Measurements from ENCODE around the gene PHF12. TPM values are rescaled to one million over a fixed set of nuclear protein-coding genes. Genes with fewer than 3 reads are reported as not detected.

PHF12 gene
- total RNA-seq, 6 experiments from 2014 or later = 26.4 to 33.6 (median 29.8) TPM

GRCh38 chr17:28961391-28961790 lies 10.1 kb upstream of the PHF12 start:
- Mint-ChIP-seq H3K36me3 (ENCODE audit: low read depth) (no peaks in the 10 kb centered on the region), H3K27me3 (ENCODE audit: insufficient read depth) (peaks cover 34% of the 10 kb centered on the region), H3K9me3 (no peaks in the 10 kb centered on the region), H3K4me3 (no peak overlapping the region), H3K27ac (no peak overlapping the region), H3K4me1 (ENCODE audit: low read depth) (peaks cover 13% of the 10 kb centered on the region)
- no peak for DNase-seq
- TF ChIP-seq CTCF (IDR thresholded peaks at IDR 0.05) = no peak

GRCh38 chr17:28960256-28961061 lies 9.1 kb upstream of the PHF12 start:
- no peaks in the 10 kb centered on the region for H3K36me3 Mint-ChIP-seq (ENCODE audit: low read depth)
- peaks cover 13% of the 10 kb centered on the region for H3K4me1 Mint-ChIP-seq (ENCODE audit: low read depth)
- no peaks in the 10 kb centered on the region for H3K9me3 Mint-ChIP-seq
- H3K4me3 Mint-ChIP-seq = no peak overlapping the region
- no peak for DNase-seq
- no peak overlapping the region for H3K27ac Mint-ChIP-seq
- TF ChIP-seq CTCF (IDR thresholded peaks at IDR 0.05) = no peak
- H3K27me3 Mint-ChIP-seq (ENCODE audit: insufficient read depth) = peaks cover 32% of the 10 kb centered on the region

- DNase-seq = no peak
- no peak overlapping the region for H3K4me3 Mint-ChIP-seq
- peaks cover 11% of the 10 kb centered on the region for H3K4me1 Mint-ChIP-seq (ENCODE audit: low read depth)
- H3K9me3 Mint-ChIP-seq = no peaks in the 10 kb centered on the region
- H3K27me3 Mint-ChIP-seq (ENCODE audit: insufficient read depth) = peaks cover 28% of the 10 kb centered on the region
- H3K27ac Mint-ChIP-seq = no peak overlapping the region
- TF ChIP-seq CTCF (IDR thresholded peaks at IDR 0.05) = no peak
- H3K36me3 Mint-ChIP-seq (ENCODE audit: low read depth) = no peaks in the 10 kb centered on the region
These were observed 8.2 kb upstream of the PHF12 start for GRCh38 chr17:28959471-28959871.

- H3K27me3 Mint-ChIP-seq (ENCODE audit: insufficient read depth) = peaks cover 24% of the 10 kb centered on the region
These were observed 7.6 kb upstream of the PHF12 start for GRCh38 chr17:28958820-28959455.

GRCh38 chr17:28957992-28958355 lies 6.7 kb upstream of the PHF12 start:
- Mint-ChIP-seq H3K4me3 (no peak overlapping the region), H3K27ac (no peak overlapping the region), H3K36me3 (ENCODE audit: low read depth) (no peaks in the 10 kb centered on the region), H3K4me1 (ENCODE audit: low read depth) (0 out of 2 replicates have a peak, but pooled peaks cover 2% of the 10 kb centered on the region), H3K27me3 (ENCODE audit: insufficient read depth) (peaks cover 17% of the 10 kb centered on the region), H3K9me3 (no peaks in the 10 kb centered on the region)
- DNase-seq = no peak
- no peak for TF ChIP-seq CTCF (IDR thresholded peaks at IDR 0.05)

More at GRCh38 chr17:28958820-28959455, 7.6 kb upstream of the PHF12 start:
- DNase-seq = no peak
- no peak overlapping the region for H3K4me3 Mint-ChIP-seq
- H3K9me3 Mint-ChIP-seq = no peaks in the 10 kb centered on the region
- H3K27ac Mint-ChIP-seq = no peak overlapping the region
- no peaks in the 10 kb centered on the region for H3K36me3 Mint-ChIP-seq (ENCODE audit: low read depth)
- peaks cover 5% of the 10 kb centered on the region; the same call in 1 of the 2 replicates for H3K4me1 Mint-ChIP-seq (ENCODE audit: low read depth)
- no peak for TF ChIP-seq CTCF (IDR thresholded peaks at IDR 0.05)
